GM19438 (cell line): ENCODE measurements around the gene TASOR2.
A peak's percentile ranks its signal among the peaks of the same experiment; 100 is the strongest.

Source experiments
- ATAC-seq: cut with Tn5 transposase; IDR thresholded peaks from one replicate; pipeline ENCODE4 v1.9.1; 2021; ENCODE audit warnings: low read depth; ENCODE audit not compliant: unreplicated experiment

TASOR2 gene

DNA sequence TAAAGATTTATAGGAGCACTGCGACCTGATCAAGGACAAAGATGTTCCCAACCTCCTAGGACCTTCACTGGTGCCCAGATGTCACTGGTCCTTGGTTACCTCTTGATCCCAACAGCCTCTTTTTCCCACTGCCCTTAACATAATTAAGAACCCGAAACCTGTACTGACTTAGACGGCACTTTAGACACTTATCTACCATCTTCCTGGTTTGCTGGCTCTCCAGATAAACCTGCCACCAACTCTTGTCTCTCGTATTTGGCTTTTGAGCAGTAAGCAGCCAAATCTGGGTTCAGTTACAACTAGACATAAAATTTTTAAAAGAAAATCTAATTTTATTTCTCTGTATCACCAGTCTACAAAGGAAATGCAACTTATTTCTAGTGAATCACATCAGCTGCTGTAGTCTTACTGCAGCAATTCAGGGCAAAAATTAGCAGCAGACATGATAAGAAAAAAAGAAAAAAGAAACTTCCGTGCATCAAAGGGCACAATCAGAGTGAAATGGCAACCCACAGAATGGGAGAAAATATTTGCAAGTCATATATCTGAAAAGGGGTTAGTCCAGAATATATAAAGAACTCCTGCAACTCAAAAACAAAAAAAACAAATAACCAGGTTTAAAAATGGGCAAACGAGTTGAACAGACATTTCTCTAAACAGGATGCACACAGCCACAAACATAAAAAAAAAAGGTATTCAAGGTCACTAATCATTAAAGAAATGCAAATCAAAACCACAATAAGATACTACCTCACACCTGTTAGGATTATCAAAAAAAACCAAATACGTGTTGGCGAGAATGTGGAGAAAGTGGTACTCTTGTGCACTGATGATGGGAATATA, 27.7 kb upstream of the TASOR2 start:
- ATAC-seq: no peak

DNA sequence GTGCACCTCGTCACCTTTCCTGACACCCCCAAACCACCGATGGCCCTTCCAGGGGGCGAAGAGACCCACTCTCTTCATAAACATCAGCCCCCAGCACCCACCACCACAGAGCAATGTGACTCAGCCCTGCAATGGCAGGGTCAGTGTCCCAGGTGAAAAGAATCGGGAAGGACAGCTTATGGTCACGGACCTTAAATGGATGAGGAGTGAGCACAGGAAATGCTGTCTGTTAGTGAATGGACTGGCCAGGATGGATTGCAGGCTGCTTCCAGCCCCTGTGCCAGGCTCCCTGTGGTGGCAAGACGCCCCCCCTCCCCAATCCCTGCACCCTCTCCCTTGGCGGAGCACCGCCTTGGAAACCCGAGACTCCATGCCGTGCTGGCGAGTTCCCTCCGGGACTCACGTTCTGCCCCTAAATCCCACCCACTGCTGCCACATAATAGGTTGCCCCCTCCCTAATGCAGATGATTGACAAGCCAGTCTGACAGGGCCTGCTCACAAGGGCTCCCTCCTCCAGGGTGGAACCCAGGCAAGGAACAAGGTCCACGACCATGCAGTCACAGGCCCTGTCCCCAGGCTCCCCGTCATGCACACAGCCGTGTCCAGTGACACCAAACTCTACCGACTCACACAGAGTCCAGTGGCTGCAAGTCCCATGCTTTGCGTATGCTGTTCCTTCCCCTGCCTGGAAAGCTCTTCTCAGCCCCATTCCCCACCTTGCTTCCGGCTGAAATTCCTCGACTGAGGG, 25.6 kb upstream of the TASOR2 start:
- ATAC-seq: no peak

DNA sequence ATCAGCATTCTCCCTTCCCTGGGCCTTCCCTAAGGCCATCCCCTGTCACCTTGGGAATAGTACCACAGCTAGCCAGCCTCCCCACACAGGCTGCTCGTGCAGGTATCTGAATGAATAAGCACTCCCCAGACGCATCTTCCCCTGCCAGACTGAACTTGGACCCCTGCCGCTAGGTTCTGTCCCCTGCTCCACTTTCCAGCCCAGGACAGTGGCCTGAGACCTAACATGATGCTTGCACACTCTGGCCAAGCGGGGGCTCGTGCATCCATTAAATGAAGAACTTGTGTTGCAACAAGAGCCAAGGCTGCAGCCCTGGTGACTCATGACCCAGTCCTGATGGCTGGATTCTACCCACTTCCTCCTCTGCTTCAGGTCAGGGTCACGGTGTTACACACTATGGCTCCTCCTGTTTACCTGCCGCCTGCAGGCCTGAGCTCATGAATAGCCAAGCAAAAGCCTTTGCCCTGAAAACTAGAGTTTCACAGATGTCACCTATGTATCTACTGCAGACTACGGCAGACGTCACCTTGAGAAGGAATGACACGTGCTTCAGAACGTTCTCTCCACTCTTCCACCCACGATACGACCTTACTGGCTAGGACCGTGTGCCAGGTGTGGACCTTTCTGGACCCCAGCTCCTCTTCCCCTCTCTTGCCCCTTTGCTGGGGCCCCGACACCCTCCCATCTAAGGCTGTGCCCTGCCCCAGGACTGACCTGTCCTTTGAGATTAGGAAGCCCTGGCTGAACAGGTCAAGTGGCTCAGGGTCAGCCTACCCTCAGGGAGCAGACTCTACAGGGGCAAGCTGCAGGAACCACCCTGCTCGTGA, 24.7 kb upstream of the TASOR2 start:
- ATAC-seq: peak; percentile 53

DNA sequence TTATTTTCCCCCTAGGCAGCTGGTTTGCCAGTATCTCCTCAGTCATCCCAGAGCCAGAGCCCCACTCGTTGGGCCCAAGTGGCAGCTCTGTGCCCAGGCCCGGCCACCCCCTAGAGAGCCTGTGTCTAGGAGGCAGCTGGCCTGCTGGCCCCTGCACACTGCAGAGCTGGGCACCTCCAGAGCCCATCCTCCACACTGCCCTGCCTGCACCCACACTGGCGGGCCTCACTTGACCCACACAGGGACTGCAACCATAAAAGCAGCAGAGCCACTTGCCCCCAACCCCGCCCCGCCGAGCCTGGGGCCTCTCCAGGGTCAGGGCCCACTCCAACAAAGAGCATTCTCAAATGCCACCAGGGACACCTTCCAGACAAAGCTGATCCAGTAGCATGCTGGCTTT, 23.6 kb upstream of the TASOR2 start:
- ATAC-seq: no peak

DNA sequence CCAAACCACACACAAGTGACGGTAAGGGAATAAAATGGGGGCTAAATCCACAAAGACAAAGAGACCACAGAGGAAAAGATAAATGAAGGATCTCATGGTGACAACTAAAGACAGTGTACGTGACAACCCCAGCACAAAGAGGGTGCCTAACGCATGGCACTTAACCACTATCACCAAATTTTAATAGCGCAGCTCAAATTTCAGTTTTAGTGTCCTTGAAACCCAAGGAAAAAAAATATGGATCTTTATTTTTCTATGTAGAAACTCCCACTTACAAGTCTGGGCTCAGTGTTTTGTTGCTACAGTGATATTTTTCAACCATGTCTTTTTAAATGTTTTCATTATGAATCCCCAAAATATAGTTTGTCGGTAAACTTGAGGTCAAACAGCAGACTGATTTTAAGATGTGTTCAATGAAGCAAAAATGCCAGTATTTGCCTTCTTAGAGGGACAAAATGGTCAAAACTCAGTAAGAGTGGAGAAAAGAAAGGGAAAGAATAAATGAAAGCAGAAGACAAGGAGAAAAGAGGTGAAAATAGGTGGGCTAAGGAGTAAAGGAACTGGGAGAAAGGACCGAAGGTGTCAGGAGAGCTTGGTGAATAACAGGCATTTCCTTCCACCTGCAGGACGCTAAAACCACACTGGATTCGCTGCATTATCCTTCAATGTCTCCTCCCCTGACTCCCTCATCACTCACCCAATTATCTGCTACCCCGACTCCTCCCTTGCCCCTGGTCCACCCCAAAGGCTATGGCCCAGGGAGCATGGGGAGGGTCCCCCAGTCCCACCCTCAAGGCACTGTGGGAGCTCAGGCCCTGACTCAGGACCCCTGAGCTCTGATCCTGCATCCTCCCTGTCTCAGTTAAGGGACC, 21.7 kb upstream of the TASOR2 start:
- ATAC-seq: no peak

DNA sequence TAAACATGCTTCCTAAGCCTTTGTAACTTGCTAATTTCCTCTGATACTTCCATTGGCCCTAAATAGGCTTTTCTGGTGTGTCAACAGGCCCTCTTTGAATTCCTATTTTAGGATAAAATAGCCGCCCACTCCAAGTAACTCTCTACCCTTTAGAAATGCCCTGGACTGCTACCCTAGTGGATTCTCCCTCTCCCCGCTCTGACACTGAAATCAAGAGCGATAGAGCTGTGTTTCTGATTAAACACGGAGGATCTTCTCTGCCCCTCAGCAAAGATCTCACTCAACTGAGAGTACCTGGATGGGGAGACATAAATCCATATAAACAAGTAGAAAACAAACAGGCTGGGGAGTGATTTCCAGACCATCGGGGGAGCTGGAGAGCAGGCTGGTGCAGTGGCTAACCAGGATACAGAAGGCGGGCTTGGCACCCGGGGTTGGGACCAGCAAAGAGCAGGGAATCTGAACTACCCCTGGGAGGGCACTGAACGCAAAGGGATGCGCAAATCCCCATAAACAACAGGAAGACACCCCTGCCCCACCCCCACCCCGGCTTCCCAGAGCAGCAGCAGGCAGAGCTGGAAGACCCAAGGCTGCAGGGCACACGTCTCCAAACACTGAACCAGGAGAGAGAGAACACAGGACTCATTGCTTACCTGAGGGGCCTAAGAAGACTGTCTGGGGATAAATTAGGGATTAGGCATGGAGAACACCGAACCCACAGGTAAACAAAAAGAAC, 20.8 kb upstream of the TASOR2 start:
- no peak for ATAC-seq

DNA sequence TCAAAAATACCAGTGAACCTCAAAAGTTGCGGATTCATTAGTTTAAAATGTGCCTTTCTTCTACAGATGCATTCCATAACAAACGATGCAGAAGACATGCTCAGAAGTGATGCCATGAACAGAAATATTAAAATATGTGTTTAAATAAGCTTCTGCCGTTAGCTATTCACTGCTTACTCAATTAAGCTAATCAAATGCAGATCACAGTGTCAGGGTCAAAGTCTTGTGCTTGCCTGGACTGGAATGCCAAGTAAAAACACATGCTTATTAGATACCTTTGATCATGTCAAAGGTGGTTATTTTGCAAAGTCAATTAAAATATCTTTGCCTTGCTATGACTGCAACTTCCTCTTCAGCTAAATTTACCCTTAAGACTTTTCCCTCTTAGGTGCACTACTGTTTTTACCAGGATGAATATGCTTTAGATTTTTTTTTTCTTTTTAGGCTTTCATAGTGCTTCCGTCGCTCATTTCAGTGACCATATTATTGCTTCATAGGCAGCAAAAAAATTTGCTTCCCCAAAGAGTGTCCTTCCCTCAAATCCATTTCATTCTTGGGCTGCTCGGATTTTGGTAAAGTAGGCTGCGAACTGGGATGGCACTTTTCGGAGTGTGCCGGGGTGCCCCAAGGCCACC, 19.1 kb upstream of the TASOR2 start:
- no peak for ATAC-seq

DNA sequence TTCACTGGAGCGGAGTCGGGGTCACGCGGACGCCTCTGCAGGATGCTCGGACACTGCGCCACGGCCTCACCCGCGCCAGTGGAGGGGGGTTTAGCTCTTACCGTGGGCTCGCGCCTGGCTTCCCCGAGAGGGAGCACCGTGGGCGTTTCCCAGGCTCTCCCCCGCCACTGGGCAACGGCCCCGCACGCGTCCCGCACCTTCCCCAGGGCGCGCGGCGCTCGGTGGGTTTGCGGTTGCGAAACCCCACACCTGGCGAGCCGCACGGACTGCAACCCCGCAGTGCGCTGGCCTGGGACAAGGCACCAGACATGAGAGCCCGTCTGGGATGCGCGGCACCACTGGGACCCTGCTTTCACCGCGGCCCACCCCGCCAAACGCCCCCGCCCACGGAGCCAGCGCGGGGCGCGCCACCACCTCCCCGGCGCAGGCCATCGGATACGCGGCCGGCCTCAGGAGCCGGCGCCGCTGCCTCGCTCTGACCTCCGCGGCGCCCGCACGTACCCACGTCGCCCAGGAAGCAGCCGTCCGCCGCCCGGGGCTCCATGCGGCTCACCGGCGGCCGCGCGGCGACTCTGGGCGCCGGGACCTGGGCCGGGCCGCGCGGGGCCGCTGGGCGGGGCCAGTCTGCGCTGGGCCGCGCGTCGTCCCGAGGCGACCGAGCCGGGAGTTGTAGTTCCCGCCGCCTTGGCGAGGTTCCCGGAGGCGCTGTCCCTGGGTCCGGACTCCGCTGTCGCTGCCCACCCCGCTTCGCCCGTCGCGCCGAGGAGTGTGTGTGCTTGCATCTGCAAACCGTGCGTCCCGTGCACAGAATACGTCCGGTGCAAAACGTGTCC, 18.4 kb upstream of the TASOR2 start, which contains the start of gene ASB13:
Gene ASB13 (minus strand): TSS at position 588 of the 833 bp plus-strand sequence. CDS start 44 bp downstream, at position 544.
- ATAC-seq: peak; percentile 73

DNA sequence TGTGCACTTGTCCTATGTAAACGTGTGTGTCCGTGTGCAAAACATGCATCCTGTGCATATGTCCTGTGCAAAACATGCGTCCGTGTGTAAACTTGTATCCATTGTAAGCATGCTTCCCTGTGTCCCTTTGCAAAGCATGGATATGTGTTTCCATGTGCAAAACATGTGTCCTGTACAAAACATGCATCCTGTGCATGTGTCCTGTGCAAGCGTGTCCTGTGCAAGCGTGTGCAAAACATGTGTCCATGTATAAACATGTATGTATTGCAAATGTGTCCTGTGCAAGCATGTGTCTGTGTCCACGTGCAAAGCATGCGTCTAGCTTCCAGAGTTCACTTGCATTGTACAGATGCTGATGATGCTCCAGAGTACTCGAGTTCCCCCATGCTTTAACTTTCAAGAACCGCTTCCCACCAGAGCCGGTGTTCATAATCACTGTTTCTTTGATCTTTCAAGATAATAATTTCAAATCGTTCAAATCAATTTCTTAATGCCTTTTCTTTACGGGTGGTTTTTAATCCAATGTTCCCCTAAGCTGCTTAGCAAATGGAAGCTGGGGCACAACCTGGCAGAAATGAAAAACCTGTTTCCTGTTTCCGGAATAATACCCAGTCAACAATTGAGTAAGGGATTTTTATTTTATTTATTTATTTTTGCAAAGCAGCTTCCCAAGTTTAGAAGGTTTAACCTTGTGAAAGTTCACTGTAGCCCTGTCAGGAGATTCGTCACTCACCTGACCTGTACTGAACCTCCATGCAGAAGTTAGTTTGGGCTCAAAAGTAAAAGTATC, 17.6 kb upstream of the TASOR2 start:
- no peak for ATAC-seq

DNA sequence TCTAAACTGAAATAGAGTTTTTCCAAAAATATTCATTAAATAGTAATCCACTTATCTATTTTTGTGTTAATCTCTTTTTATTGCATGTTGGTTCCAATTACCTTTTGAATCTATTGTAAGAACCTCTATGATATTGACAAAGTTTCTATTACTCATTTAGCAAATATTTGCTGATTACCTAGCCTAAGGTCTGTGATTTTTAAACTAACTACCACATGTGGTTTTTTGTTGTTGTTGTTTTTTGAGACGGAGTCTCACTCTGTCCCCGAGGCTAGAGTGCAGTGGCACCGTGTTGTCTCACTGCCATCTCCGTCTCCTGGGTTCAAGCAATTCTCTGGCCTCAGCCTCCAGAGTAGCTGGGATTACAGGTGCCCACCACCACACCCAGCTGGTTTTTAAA, 16.2 kb upstream of the TASOR2 start:
- no peak for ATAC-seq

DNA sequence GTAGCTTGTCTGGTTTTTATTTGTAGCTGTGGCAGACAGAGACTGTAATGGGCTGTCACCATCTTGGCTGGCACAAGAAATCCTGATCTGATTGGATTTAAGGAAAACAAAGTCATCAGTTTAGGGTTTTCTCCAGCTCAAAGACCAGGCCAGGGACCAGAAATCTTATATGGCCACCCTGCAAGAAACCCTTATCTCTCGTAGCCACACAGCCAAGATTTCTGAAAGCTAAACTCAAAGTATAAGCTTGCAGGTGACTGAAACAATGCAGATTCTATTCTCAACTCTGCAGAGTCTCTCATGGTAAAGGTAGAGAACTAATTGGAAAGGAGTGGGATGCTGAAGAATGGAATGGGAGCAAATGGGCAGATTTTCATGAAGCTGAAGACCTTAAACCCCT, 15.0 kb upstream of the TASOR2 start:
- ATAC-seq: no peak

DNA sequence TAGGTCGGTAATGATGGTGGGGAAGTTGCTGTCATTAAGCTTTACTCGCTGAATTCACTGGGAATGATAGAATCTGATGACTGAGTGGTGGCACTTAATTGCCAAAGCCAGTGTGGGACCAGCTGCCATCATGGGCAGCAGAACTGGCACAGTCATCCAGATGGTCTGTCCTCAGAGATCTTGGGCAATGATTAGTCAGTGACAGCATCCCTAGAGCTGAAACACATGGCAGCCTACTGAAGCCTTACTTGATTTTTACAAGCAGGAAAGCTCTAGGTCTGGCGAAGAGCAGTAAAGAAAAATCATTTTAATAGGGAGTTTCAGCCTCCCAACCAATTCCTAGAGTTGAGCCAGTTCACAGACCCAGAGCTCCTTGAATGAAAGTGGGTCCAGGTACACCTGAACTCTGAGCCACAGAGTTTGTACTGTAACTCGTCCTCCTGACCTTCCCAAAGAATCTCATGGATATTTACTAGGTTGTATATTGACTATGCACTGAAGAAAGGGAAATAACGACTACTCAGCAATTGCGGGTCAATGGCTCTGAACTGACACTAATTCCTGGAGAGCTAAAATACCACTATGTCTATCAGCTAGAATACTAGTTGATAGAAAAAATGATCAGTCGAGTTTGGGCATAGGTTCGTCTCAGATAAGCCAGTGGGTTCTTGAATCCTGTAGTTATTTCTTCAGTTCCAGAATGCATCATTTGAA, 13.8 kb upstream of the TASOR2 start:
- no peak for ATAC-seq

DNA sequence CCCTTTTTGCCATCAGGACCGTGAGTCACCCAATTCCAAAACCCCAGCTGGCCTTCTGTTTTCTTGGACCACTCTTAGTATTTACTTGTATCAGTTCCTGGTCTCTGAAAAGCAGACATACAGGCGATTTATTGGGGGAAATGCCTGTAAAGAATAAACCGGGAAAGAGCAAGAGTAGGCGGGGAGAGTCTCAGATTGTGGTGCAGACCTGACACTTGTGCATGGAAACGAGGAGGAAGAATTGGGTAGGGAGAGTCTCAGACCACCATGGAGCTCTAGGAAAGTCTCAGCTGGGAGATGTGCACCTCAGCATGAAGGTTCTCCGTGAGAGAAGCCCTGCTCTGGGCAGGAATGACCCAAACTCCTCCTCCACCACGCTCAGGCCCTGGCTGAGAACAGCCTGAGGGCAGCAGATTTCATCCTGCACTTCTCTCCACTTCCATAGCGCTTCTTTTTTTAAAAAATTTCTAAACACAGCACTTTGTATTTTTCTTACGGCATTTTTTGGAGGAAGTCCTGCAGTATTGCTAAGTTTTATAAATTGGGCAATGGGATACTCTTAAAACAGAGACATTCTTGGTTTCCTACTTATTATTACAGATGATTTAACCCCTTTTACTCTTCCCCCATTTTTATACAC, 6.1 kb upstream of the TASOR2 start:
- ATAC-seq: no peak

DNA sequence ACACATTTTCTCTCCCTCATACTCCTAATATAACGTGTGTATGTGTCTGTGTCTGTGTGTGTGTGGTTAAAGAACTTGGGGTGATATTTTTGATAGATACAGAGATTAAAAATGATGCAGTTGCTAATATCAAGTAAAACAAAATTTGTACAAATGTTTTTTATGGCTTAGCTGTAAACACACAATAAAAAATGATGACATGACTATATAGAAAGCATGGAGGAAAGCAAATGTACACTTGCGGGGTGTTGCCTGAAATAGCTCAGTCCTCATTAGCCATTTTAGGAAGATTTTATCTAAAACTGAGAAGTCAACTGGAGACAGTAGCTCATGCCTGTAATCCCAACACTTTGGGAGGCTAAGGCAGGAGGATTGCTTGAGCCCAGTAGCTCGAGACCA, 5.6 kb upstream of the TASOR2 start:
- ATAC-seq: no peak

DNA sequence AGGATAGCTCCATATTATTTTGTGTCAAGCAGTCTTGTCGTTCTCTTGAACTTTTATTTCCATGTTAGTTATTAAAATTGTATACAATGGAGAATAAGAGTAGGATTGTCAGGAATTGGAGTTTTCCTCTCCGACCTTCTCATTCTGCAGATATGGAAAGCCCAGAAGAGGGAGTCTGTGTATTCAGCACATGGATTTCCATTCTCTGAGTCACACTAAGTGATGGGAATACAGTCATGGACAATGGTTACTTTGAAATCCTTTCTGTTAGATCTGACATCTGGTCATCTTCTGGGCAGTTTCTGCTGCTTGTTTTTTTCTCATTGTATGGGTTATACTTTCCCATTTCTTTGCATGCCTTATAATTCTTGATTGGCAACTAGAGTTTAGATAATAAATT, 5.0 kb upstream of the TASOR2 start:
- no peak for ATAC-seq

DNA sequence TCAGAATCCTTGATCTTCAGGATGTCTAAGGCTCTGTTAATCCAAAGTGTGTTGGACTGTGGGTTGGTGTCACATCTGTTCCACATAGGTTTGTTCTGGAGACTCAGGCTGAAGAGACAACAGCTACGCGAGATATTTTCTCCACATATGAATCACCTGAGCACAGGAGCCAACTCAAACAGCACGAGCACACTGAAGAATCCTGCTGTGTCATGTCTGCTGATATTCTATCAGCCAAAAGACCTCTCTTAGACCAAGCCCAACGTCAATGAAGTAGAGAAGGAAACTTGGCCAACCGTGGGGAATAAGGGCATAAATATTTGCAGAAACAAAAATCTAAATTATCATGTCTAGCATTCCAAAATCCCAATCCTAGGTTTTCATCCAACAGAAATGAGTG, 2.7 kb upstream of the TASOR2 start:
- ATAC-seq: no peak
